WERI-Rb-1 (cell line): ENCODE measurements around the gene PARP1.

Source experiments
- DNase-seq: peaks from one replicate; pipeline ENCODE4 v3.0.0-alpha.2; 2020
- H3K27ac ChIP-seq: fragments of 250-450 bp; sonication (Bioruptor Pico); 2 replicates; pipeline ENCODE4 v1.5.1; 2020; ENCODE audit warnings: mild to moderate bottlenecking, moderate library complexity
- H3K27me3 ChIP-seq: fragments of 250-450 bp; sonication (Bioruptor Pico); 2 replicates; pipeline ENCODE4 v1.5.1; 2021; ENCODE audit warnings: mild to moderate bottlenecking, low read depth, moderate library complexity; ENCODE audit not compliant: insufficient read depth, severe bottlenecking
- H3K36me3 ChIP-seq: fragments of 250-450 bp; sonication (Bioruptor Pico); 2 replicates; pipeline ENCODE4 v1.5.1; 2020; ENCODE audit warnings: mild to moderate bottlenecking, moderate library complexity
- H3K4me3 ChIP-seq: 2 replicates; pipeline ENCODE4 v1.5.1; 2011; ENCODE audit warnings: low read depth, mild to moderate bottlenecking, control low read depth, low read length
- H3K9me3 ChIP-seq: fragments of 250-450 bp; sonication (Bioruptor Pico); 2 replicates; pipeline ENCODE4 v1.5.1; 2021; ENCODE audit warnings: mild to moderate bottlenecking, moderate library complexity; ENCODE audit not compliant: severe bottlenecking
- TF ChIP-seq, protein P1 (sequence below): IDR thresholded peaks from 2 replicates; pipeline ENCODE4 v1.5.1; 2011; ENCODE audit warnings: low read depth, mild to moderate bottlenecking, control low read depth, inconsistent platforms, low read length

Gene PARP1

DNA sequence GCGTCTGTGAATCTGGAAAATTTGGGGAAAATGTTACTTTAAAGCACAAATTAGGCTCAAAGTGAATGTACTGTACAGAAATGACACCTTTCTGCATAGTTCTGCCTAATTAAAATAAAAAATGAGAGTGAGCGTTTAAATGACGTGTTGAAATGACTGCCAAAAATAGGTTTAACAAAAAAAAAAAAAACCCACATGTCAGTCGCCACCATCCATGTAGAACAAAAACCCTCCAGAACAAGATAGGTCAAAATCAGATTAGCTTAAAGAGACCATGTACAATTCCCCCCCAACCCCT is 745 bp downstream of the PARP1 start:
- DNase-seq = no peak
- TF ChIP-seq, protein P1, sequence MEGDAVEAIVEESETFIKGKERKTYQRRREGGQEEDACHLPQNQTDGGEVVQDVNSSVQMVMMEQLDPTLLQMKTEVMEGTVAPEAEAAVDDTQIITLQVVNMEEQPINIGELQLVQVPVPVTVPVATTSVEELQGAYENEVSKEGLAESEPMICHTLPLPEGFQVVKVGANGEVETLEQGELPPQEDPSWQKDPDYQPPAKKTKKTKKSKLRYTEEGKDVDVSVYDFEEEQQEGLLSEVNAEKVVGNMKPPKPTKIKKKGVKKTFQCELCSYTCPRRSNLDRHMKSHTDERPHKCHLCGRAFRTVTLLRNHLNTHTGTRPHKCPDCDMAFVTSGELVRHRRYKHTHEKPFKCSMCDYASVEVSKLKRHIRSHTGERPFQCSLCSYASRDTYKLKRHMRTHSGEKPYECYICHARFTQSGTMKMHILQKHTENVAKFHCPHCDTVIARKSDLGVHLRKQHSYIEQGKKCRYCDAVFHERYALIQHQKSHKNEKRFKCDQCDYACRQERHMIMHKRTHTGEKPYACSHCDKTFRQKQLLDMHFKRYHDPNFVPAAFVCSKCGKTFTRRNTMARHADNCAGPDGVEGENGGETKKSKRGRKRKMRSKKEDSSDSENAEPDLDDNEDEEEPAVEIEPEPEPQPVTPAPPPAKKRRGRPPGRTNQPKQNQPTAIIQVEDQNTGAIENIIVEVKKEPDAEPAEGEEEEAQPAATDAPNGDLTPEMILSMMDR = no peak
- peak overlapping the region; percentile 54 for H3K4me3 ChIP-seq
- H3K36me3 ChIP-seq = peaks cover 1% of the 10 kb centered on the region; the same call in 1 of the 2 replicates
- no peaks in the 10 kb centered on the region for H3K9me3 ChIP-seq
- H3K27me3 ChIP-seq = no peaks in the 10 kb centered on the region
- peak overlapping the region; percentile 79 for H3K27ac ChIP-seq

DNA sequence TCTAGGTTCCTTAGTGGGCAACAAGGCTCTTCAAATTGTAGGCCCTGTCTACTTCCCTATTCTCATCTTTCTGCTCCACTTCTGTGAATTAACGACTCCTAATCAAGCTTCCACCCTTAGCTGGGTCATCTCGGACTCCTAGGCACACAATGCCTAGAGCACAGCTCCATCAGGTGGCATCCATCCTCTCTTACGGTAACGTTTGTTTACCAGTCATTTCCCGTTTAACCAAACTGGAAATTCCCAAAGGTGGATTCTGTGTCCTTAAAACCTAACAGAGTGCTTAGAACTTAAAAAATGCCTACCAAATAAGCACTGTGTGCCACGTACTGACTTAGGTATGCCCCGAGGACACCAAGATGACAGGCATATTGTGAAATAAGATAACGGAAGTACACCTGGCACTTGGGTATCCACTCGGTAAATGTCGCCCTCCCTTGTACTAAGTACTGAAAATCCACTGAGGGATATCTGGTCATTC is 1.5 kb downstream of the PARP1 start:
- Histone ChIP-seq H3K36me3 (peaks cover 8% of the 10 kb centered on the region), H3K27ac (no peak overlapping the region), H3K4me3 (peak overlapping the region; percentile 54), H3K9me3 (no peaks in the 10 kb centered on the region), H3K27me3 (no peaks in the 10 kb centered on the region)
- TF ChIP-seq, protein P1 = no peak
- DNase-seq = no peak

DNA sequence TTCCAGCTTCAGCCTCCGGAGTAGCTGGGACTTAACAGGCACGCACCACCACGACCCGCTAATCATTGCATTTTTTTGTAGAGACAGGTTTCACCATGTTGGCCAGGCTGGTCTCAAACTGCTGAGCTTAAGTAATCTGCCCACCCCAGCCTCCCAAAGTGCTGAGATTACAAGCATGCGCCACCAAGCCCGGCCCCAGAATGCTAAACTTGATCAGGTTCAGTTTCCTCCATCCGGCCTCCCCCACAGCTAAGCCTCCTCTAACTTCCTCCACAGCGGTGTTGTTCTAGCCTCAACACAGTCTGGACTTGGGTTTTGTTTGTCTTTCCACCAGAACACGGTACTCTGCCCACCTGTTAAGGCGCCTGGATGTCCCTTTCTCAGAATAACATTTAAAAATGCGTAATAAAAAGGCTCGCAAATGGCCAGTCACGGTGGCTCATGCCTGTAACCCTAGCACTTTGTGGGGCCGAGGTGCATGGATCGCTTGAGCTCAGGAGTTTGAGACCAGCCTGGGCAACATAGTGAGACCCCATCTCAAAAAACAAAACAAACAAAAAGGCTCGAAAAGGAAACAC is 2.4 kb downstream of the PARP1 start:
- TF ChIP-seq, protein P1 = no peak
- no peak overlapping the region for H3K4me3 ChIP-seq
- H3K36me3 ChIP-seq = peaks cover 14% of the 10 kb centered on the region
- no peaks in the 10 kb centered on the region for H3K27me3 ChIP-seq
- H3K9me3 ChIP-seq = no peaks in the 10 kb centered on the region
- DNase-seq = no peak
- H3K27ac ChIP-seq = no peak overlapping the region

DNA sequence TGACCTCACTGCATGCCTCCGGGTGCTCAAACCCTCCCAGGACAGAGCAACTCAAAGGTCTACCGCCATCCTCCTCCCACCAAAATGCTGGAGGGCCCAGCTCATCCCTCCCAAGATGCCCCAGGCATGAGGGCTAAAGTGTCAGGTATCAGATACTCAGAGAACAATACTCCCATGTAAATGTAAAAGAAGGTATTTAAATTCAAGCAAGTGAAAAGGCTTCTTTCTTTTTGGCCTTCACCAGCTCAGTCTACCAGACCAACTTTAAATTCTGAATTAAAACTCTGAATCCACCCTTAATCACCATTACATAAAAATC is 3.0 kb downstream of the PARP1 start:
- Histone ChIP-seq H3K27ac (no peak overlapping the region), H3K36me3 (peaks cover 16% of the 10 kb centered on the region), H3K9me3 (no peaks in the 10 kb centered on the region), H3K27me3 (no peaks in the 10 kb centered on the region), H3K4me3 (no peak overlapping the region)
- TF ChIP-seq, protein P1 = no peak
- DNase-seq = no peak

DNA sequence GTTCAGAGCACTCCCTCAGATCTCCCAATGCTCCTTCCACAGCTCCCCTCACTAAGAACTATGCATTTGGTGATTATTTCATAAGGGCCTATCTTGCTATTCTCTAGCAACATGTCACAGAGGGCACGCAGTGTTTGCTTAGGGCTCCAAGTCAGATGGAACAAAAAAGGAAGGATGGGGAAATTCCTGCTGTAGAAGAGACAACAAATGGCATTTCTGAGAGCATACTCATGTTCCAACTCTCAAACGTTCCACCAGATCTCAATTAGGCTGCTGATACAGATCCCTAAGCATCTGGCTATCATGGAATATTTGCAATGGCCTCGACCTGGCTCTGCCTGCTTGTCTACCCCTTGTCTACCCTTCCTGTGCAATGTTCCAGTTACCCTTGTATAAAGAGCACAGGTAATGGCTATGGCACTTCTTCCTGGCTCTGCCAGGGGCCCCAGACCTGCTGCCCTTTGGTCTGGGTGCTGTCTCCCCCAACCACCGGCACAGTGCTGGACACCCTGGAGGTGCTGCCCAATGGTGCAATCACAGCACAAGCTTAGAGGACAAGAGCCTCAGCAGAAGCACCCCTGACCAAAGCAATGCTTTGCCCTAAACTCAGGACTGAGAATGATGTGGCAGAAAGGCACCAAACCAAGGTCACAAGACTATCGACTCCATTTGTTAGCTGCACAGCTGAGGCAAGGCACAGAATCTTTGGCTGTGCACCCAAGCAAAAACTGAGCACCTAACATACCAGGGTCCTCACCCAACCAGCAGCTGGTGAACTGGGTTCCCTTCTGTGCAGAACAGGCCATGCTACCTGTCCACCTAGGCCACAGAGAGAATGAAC is 3.6 kb downstream of the PARP1 start:
- DNase-seq = no peak
- no peaks in the 10 kb centered on the region for H3K9me3 ChIP-seq
- TF ChIP-seq, protein P1 = no peak
- H3K27ac ChIP-seq = no peak overlapping the region
- H3K36me3 ChIP-seq = peaks cover 16% of the 10 kb centered on the region
- H3K27me3 ChIP-seq = no peaks in the 10 kb centered on the region
- no peak overlapping the region for H3K4me3 ChIP-seq
